WI38 (cell line): ENCODE measurements around the gene RSL1D1.

Experiments
- H3K4me3 ChIP-seq: 2 replicates; pipeline ENCODE4 v1.5.1; 2011; ENCODE audit warnings: low read depth, mild to moderate bottlenecking, control low read depth, low read length
- TF ChIP-seq, protein P1 (sequence below): IDR thresholded peaks from 2 replicates; pipeline ENCODE4 v1.5.1; 2012; ENCODE audit warnings: low read depth, mild to moderate bottlenecking, control low read depth, low read length

Gene RSL1D1

DNA sequence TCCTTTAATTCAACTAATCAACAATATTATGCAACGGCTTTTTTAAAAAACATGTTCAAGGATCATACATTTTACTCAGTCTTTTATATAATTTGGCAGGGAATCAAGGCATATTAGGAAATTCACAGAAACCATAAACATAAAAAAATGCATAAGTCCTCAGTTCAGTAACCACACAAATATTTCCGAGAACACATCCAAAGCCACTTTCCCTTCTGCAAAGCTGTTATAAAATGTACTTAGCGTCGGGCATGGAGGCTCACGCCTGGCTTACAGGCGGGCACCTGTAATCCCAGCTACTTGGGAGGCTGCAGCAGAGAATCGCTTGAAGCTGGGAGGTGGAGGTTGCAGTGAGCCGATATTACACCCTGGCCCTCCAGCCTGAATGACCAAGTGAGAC is 44.6 kb downstream of the RSL1D1 start:
- no peak overlapping the region for H3K4me3 ChIP-seq
- TF ChIP-seq, protein P1, sequence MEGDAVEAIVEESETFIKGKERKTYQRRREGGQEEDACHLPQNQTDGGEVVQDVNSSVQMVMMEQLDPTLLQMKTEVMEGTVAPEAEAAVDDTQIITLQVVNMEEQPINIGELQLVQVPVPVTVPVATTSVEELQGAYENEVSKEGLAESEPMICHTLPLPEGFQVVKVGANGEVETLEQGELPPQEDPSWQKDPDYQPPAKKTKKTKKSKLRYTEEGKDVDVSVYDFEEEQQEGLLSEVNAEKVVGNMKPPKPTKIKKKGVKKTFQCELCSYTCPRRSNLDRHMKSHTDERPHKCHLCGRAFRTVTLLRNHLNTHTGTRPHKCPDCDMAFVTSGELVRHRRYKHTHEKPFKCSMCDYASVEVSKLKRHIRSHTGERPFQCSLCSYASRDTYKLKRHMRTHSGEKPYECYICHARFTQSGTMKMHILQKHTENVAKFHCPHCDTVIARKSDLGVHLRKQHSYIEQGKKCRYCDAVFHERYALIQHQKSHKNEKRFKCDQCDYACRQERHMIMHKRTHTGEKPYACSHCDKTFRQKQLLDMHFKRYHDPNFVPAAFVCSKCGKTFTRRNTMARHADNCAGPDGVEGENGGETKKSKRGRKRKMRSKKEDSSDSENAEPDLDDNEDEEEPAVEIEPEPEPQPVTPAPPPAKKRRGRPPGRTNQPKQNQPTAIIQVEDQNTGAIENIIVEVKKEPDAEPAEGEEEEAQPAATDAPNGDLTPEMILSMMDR, result no peak

DNA sequence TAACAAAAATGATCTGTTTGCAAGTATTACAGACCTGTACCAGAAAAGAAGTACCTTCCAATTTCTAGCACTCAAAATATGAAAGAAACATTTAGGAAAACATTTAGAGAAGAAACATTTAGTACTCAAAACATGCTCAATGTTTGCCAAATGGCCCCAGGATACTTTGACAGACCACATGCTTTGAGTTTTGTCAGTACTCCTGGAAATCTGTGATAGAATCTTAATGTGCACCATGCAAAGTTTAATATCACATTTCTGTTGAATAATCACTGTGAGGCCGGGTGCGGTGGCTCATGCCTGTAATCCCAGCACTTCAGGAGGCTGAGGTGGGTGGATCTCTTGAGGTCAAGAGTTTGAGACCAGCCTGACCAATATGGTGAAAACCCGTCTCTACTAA is 45.8 kb downstream of the RSL1D1 start:
- H3K4me3 ChIP-seq, result no peak overlapping the region
- TF ChIP-seq, protein P1, result no peak

DNA sequence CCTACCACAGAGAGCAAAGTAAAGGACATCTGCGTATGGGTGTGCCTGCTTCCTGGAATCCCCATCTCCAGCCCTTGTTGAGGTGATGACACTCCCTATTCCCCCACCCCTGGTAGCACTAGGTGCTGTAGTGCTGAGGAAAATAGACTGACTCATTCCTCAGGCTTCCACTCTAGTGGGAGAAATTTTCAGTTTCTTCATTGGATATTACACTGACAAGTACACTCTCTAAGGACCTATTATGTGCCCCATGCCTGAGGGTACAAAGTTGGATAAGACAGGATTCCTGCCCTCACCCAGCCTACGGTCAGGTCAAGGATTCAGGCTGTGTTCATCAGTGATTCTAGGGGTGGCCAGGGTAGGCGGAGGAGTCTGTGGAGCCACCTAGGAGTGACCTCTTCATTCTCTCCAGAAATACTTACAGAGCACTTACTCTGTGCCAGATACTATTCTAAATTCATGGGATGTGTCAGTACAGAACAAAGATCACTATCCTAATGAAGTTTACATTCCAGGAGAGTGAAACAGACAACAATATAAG is 49.8 kb downstream of the RSL1D1 start:
- TF ChIP-seq, protein P1, result no peak
- H3K4me3 ChIP-seq, result no peak overlapping the region; the same call in 1 of the 2 replicates

DNA sequence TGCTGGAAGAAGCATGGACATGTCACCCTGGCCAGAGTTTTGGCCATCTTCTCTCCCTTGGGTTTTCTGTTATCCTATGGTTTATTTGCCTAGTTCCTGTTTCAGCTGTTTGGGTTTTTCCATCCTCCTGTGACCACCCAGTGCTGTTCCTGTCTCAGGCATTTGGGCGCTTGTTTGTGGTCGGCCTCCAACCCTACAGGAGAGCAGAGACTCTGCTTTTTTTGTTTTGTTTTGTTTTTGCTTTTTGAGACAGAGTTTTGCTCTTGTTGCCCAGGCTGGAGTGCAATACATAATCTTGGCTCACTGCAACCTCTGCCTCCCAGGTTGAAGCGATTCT is 51.0 kb downstream of the RSL1D1 start:
- TF ChIP-seq, protein P1, result no peak
- no peak overlapping the region for H3K4me3 ChIP-seq

DNA sequence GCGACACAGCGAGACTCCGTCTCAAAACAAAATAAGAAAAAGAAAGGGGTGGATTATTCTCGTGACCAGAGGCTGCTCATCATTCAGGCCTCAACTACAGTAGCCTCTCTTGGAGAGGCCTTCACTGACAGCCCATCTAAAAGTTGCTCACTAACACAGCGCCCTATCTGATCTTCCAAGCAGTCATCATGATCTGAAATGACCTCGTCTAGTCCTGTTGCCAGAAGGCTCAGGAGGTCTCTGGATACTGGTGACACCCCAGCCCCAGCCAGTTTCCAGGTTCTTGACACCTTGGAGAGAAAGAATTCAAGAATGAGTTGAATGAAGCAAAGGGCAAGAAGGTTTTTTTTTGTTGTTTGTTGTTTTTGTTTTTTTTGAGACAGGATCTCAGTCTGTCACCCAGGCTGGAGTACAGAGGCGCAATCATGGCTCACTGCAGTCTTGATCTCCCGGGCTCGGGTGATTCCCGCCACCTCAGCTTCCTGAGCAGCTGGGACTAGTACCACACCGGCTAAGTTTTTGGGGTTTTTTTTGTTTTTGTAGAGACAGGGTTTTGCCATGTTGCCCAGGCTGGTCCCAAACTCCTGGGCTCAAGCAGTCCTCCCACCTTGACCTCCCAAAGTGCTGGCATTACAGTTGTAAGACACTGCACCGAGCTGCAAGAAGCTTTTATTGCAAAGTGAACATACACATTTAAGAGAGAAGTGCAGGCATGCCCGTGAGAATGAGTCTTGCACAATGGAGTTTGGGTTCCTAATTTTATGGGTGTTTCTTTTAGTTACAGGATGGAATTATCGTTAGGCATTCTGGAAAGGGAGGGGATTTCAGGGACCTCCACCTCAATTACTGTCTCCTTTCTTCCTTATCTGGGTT is 51.6 kb downstream of the RSL1D1 start:
- TF ChIP-seq, protein P1, result no peak
- H3K4me3 ChIP-seq, result no peak overlapping the region

DNA sequence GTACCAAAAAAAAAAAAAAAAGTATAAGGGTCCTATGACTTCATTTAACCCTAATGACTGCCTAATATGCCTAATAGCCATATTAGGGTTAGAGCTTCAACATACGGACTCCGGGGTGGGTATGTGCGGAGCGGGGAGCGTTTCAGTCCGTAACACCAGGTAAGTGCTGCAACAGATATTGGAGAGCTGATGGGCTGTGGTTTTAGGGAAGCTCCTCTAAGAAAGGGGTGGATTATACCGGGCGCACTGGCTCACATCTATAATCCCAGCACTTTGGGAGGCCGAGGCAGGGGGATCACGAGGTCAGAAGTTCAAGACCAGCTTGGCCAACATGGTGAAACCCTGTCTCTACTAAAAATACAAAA is 52.3 kb downstream of the RSL1D1 start:
- peak overlapping the region; percentile 78; the same call in 1 of the 2 replicates for H3K4me3 ChIP-seq
- TF ChIP-seq, protein P1, result no peak

DNA sequence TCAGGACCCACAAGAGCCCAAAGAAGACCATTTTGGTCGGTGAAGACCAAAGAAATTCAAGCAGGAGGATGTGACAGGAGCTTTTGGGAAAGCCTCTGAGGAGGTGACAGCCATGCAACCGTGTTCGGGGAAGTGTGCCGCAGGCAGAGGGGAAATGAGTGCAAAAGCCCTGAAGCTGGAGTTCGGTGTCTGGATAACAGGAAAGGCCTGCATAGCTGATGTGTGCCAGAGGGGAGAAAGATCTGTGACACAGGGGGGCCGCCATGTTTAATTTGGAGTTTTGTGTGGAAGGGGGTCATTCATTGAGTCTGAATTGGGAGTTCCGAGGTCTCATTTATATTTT is 53.4 kb downstream of the RSL1D1 start:
- H3K4me3 ChIP-seq, result peak overlapping the region; percentile 78
- TF ChIP-seq, protein P1, result no peak
